ENCODE results near the gene CTSD.

GRCh38 chr11:1750840-1751530 is 12.7 kb downstream of the CTSD start:
- no peak for TF ChIP-seq POLR2A (IDR thresholded peaks at IDR 0.05; ENCODE audit: low read length)
- no peak for TF ChIP-seq HDAC2 (IDR thresholded peaks at IDR 0.05)
- no peak for TF ChIP-seq HOXA7 (CRISPR knock-in tag; IDR thresholded peaks at IDR 0.05)
- TF ChIP-seq REST (IDR thresholded peaks at IDR 0.05): no peak

Data from A549 (cell line).